ENCODE results near the gene CCDC3. TPM values are rescaled to one million over a fixed set of nuclear protein-coding genes. Genes with fewer than 3 reads are reported as not detected.
"Not testable (repeated sequence)": the region's sequence is repeated elsewhere in the genome, so short reads cannot be mapped to it uniquely, and the experiment has no call there.

CCDC3 gene
- total RNA-seq, 6 experiments from 2014 or later, result 0.05 to 0.09 (median 0.07) TPM; not detected in 2

GRCh38 chr10:12874501-12874900 lies 127.0 kb downstream of the CCDC3 start:
- no peaks in the 10 kb centered on the region for H3K4me1 Mint-ChIP-seq (ENCODE audit: low read depth)
- no peaks in the 10 kb centered on the region for H3K36me3 Mint-ChIP-seq (ENCODE audit: low read depth)
- H3K27me3 Mint-ChIP-seq (ENCODE audit: insufficient read depth), result peaks cover 7% of the 10 kb centered on the region
- TF ChIP-seq CTCF (IDR thresholded peaks at IDR 0.05), result no peak
- H3K27ac Mint-ChIP-seq, result no peak overlapping the region
- H3K4me3 Mint-ChIP-seq, result no peak overlapping the region
- no peak for DNase-seq
- peaks cover 49% of the 10 kb centered on the region for H3K9me3 Mint-ChIP-seq

- Mint-ChIP-seq H3K4me1 (ENCODE audit: low read depth) (no peaks in the 10 kb centered on the region), H3K36me3 (ENCODE audit: low read depth) (no peaks in the 10 kb centered on the region), H3K9me3 (peaks cover 49% of the 10 kb centered on the region), H3K27ac (no peak overlapping the region), H3K27me3 (ENCODE audit: insufficient read depth) (peaks cover 7% of the 10 kb centered on the region), H3K4me3 (no peak overlapping the region)
- TF ChIP-seq CTCF (IDR thresholded peaks at IDR 0.05), result no peak
- DNase-seq, result no peak
Measured at GRCh38 chr10:12873172-12873571, 128.3 kb downstream of the CCDC3 start.

- Mint-ChIP-seq H3K4me1 (ENCODE audit: low read depth) (no peaks in the 10 kb centered on the region), H3K27ac (no peak overlapping the region), H3K36me3 (ENCODE audit: low read depth) (no peaks in the 10 kb centered on the region), H3K9me3 (peaks cover 49% of the 10 kb centered on the region), H3K4me3 (no peak overlapping the region), H3K27me3 (ENCODE audit: insufficient read depth) (peaks cover 7% of the 10 kb centered on the region)
- TF ChIP-seq CTCF (IDR thresholded peaks at IDR 0.05), result no peak
- no peak for DNase-seq
Measured at GRCh38 chr10:12872577-12872976, 128.9 kb downstream of the CCDC3 start.

- no peak for DNase-seq
- H3K4me1 Mint-ChIP-seq (ENCODE audit: low read depth), result no peaks in the 10 kb centered on the region
- no peaks in the 10 kb centered on the region for H3K27me3 Mint-ChIP-seq (ENCODE audit: insufficient read depth)
- no peaks in the 10 kb centered on the region for H3K36me3 Mint-ChIP-seq (ENCODE audit: low read depth)
- no peak overlapping the region for H3K27ac Mint-ChIP-seq
- H3K4me3 Mint-ChIP-seq, result no peak overlapping the region
- TF ChIP-seq CTCF (IDR thresholded peaks at IDR 0.05), result no peak
- H3K9me3 Mint-ChIP-seq, result peaks cover 33% of the 10 kb centered on the region
Measured at GRCh38 chr10:12869427-12869826, 132.1 kb downstream of the CCDC3 start.

- Mint-ChIP-seq H3K4me3 (no peak overlapping the region), H3K4me1 (ENCODE audit: low read depth) (no peaks in the 10 kb centered on the region), H3K27ac (no peak overlapping the region), H3K9me3 (peaks cover 26% of the 10 kb centered on the region), H3K27me3 (ENCODE audit: insufficient read depth) (no peaks in the 10 kb centered on the region), H3K36me3 (ENCODE audit: low read depth) (no peaks in the 10 kb centered on the region)
- no peak for DNase-seq
- no peak for TF ChIP-seq CTCF (IDR thresholded peaks at IDR 0.05)
Measured at GRCh38 chr10:12868229-12868628, 133.3 kb downstream of the CCDC3 start.

- not testable (repeated sequence) for H3K36me3 Mint-ChIP-seq (ENCODE audit: low read depth); H3K4me3 Mint-ChIP-seq; H3K9me3 Mint-ChIP-seq; H3K27me3 Mint-ChIP-seq (ENCODE audit: insufficient read depth); DNase-seq; H3K4me1 Mint-ChIP-seq (ENCODE audit: low read depth); H3K27ac Mint-ChIP-seq
Measured at GRCh38 chr10:12865515-12865914, 136.0 kb downstream of the CCDC3 start.
